Psoas muscle (tissue), 8 donors: Measurements from ENCODE around the gene LMF1. TPM values are rescaled to one million over a fixed set of nuclear protein-coding genes. Genes with fewer than 3 reads are reported as not detected.
A peak's percentile ranks its signal among the peaks of the same experiment; 100 is the strongest.

Experiments
- ATAC-seq, 4 donors: fragments of 200-7000 bp; cut with Tn5 transposase; one replicate each; pipeline ENCODE4 v1.9.1; 2020; ENCODE audit warnings: moderate library complexity in 3 of 4, mild to moderate bottlenecking in 2 of 4
- DNase-seq, 2 donors: peaks; one replicate each; pipeline ENCODE4 v3.0.0-alpha.2; 2020
- H3K27ac ChIP-seq: fragments of 200-600 bp; one replicate; pipeline ENCODE4 v1.8.0; 2022
- H3K27me3 ChIP-seq, 3 donors: fragments of 200-600 bp in 1 of 3; one replicate each; pipeline versions ENCODE4 v1.6.1 to v1.8.0; 2013 to 2022; ENCODE audit warnings: low read length in 2 of 3, mild to moderate bottlenecking in 2 of 3, moderate library complexity in 1 of 3; ENCODE audit not compliant: insufficient read depth in 3 of 3
- H3K36me3 ChIP-seq, 2 donors: fragments of 200-600 bp in 1 of 2; one replicate each; pipeline versions ENCODE4 v1.6.1 to v1.8.0; 2013 to 2022; ENCODE audit warnings: low read depth in 1 of 2, mild to moderate bottlenecking in 1 of 2, moderate library complexity in 1 of 2; ENCODE audit not compliant: insufficient read depth in 1 of 2
- H3K4me1 ChIP-seq: fragments of 200-600 bp; one replicate; pipeline ENCODE4 v1.8.0; 2022
- H3K4me3 ChIP-seq: fragments of 200-600 bp; one replicate; pipeline ENCODE4 v1.8.0; 2022; ENCODE audit warnings: mild to moderate bottlenecking
- H3K9me3 ChIP-seq: fragments of 200-600 bp; one replicate; pipeline ENCODE4 v1.8.0; 2022
- CTCF ChIP-seq: fragments of 200-600 bp; IDR thresholded peaks from one replicate; pipeline ENCODE4 v1.8.0; 2022; ENCODE audit warnings: antibody characterized with exemption
- WGBS, 3 donors: extraction: QIAGEN DNeasy Blood & Tissue Kit; methylation state at CpG; one replicate each; pipeline versions ENCODE4 v1.1.6 to v1.1.7; 2013; 5-methylcytosine and 5-hydroxymethylcytosine counted together
- intact Hi-C, 2 donors: fragments of 100-400 bp; cut with DNase I; formaldehyde crosslinking; loops; one replicate each; pipeline versions ENCODE4 v1.11.0 to v1.14.2; 2022
- long read RNA-seq, 2 donors: library from polyadenylated mRNA; unstranded; transcript quantifications; one replicate each; pipeline ENCODE4 v2.0.0, GENCODE V29; 2021
- polyA plus RNA-seq, 3 donors: library from polyadenylated mRNA; stranded (reverse); fragments of 200-250 nt; gene quantifications; one replicate each; pipeline ENCODE4 v1.2.3, GENCODE V29; 2013
- total RNA-seq, 4 donors: library from RNA; stranded (reverse); fragmentation: NEBNext Ultra II Directional in 2 of 4; extraction: Animal tissue kit (Norgen Biotek cat#: 25700) in 2 of 4; gene quantifications; one replicate each; pipeline versions ENCODE4 v1.2.1 to v1.2.4, GENCODE V29; 2021 to 2023
- donor health status: healthy with polysubstance abuse.
- donor health status: DM: no; HTN: no; CAD: no; lungs with moderate emphysema.
- donor health status: Bipolar disorder and iron deficiency.
- donor health status: healthy.
- donor health status: DM: yes; HTN: yes; CAD: no.
- donor health status: DM: no; HTN: no; CAD: no.
- donor health status: DM: no; HTN: no; CAD: no.
- donor health status: DM: yes; HTN: yes; CAD: no.

The LMF1 gene
- 1 to 10 TPM; 4.0 to 9.0 (median 6.8) TPM for total RNA-seq
- 1 to 10 TPM; 1.9 to 2.7 (median 2.7) TPM for polyA plus RNA-seq
- long read RNA-seq, donor 1, partial matches to known transcripts, result 1 of 3 reads
- long read RNA-seq, donor 1, other reads (novel, unspliced or antisense), result 2 of 3 reads
- long read RNA-seq, donor 2, partial matches to known transcripts, result 1 of 7 reads
- long read RNA-seq, donor 2, other reads (novel, unspliced or antisense), result 4 of 7 reads

- Histone ChIP-seq H3K36me3 (peaks cover 0 to 20% of the 10 kb centered on the region in 2 donors), H3K4me1 (peaks cover 12% of the 10 kb centered on the region), H3K9me3 (no peaks in the 10 kb centered on the region), H3K4me3 (peak within 1 kb of the TSS; percentile 96), H3K27ac (peak within 1 kb of the TSS; percentile 86), H3K27me3 (peaks cover 0 to 33% (median 6%) of the 10 kb centered on the region in 3 donors)
- ATAC-seq, result peak; percentile 85 to 98 (median 96)
- intact Hi-C loops, result no loop called here
- peak; percentile 94 to 97 for DNase-seq
- no peak for TF ChIP-seq CTCF
- 7 to 12% (median 10%) methylated on average over 27 to 71 of the region's 71 CpGs for WGBS, 3 donors
Observed at GRCh38 chr16:970766-971581, at the start of gene LMF1. LMF1 (minus strand) TSS chr16:970984; CDS start chr16:970980, 4 bp downstream.

GRCh38 chr16:1020091-1020399, 49.3 kb upstream of the LMF1 start:
- Histone ChIP-seq H3K4me3 (peak overlapping the region; percentile 33), H3K36me3 (no peaks in the 10 kb centered on the region), H3K27me3 (peaks cover 0 to 73% (median 22%) of the 10 kb centered on the region in 3 donors), H3K4me1 (peaks cover 5% of the 10 kb centered on the region), H3K27ac (no peak overlapping the region), H3K9me3 (no peaks in the 10 kb centered on the region)
- 34 to 78% (median 41%) methylated on average over 11 of the region's 11 CpGs for WGBS, 3 donors
- TF ChIP-seq CTCF, result no peak
- ATAC-seq (peak in 3 of 4 donors; percentile 11 to 18 (median 14)), DNase-seq (no peak)
- intact Hi-C loops, result loop anchor here in 1 of 2 donors (10.0 kb wide), 1 partner anchor 55 kb away; no protein-coding TSS in a partner anchor

- no peak for TF ChIP-seq CTCF
Observed at GRCh38 chr16:1019231-1020090, 48.7 kb upstream of the LMF1 start.

GRCh38 chr16:1018447-1019198, 47.8 kb upstream of the LMF1 start:
- H3K4me1 ChIP-seq, result peaks cover 5% of the 10 kb centered on the region
- no peak for TF ChIP-seq CTCF
- DNase-seq (no peak), ATAC-seq (peak in 1 of 4 donors; percentile 4)
- peak overlapping the region; percentile 33 for H3K4me3 ChIP-seq
- H3K36me3 ChIP-seq, result no peaks in the 10 kb centered on the region
- 71 to 79% (median 73%) methylated on average over 15 of the region's 15 CpGs for WGBS, 3 donors
- peaks cover 0 to 63% (median 27%) of the 10 kb centered on the region in 3 donors for H3K27me3 ChIP-seq
- no peaks in the 10 kb centered on the region for H3K9me3 ChIP-seq
- no peak overlapping the region for H3K27ac ChIP-seq
- intact Hi-C loops, result no loop called here

More at GRCh38 chr16:1019231-1020090, 48.7 kb upstream of the LMF1 start:
- intact Hi-C loops, result loop anchor here in 1 of 2 donors (10.0 kb wide), 1 partner anchor 55 kb away; no protein-coding TSS in a partner anchor
- H3K27ac ChIP-seq, result no peak overlapping the region
- DNase-seq, result peak in 1 of 2 donors; percentile 62
- H3K4me3 ChIP-seq, result peak overlapping the region; percentile 33
- no peaks in the 10 kb centered on the region for H3K36me3 ChIP-seq
- H3K27me3 ChIP-seq, result peaks cover 0 to 72% (median 26%) of the 10 kb centered on the region in 3 donors
- no peaks in the 10 kb centered on the region for H3K9me3 ChIP-seq
- peak; percentile 83 to 94 (median 91) for ATAC-seq
- H3K4me1 ChIP-seq, result peaks cover 5% of the 10 kb centered on the region
- WGBS, 3 donors, result 14 to 30% (median 19%) methylated on average over 52 to 66 of the region's 66 CpGs
